ENCODE measurements around the gene POFUT1.

Gene POFUT1

DNA sequence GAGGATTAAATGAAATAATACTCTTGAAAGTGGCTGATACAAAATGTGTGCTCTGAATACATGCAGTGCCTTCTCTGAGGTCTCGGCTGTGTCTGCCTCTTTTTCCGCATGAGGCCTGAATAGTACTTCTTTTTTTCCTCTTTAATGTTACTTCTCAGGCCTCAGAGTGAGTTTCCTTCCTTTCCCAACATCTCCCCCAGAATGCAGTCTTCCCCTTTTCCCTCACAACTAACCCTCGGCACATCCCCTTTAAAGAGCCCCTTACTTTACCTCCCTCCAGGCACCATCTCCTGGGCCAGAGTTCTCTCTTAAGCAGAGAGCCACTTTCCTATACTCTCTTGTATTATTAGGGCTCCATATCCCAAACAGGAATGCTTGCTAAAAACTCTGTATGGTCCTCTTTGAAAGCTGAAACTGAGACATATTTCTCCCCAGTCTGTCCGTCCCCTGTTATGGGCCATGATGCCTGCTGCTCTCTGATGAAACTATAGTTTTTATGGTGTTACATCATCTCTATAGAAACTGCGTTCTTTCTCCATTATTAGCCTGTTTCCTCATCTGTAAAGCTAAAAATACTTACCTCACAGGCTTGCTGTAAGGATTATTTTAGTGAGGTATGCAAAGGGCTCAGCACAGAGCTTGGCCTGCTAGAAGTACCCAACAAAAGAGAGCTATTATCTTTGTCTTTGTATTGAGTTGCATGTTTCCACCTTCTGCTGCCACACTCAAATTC, 2.4 kb upstream of the POFUT1 start:
- H3K4me1 ChIP-seq, result peaks cover 59% of the 10 kb centered on the region
- peak overlapping the region; percentile 98 for H3K4me3 ChIP-seq

DNA sequence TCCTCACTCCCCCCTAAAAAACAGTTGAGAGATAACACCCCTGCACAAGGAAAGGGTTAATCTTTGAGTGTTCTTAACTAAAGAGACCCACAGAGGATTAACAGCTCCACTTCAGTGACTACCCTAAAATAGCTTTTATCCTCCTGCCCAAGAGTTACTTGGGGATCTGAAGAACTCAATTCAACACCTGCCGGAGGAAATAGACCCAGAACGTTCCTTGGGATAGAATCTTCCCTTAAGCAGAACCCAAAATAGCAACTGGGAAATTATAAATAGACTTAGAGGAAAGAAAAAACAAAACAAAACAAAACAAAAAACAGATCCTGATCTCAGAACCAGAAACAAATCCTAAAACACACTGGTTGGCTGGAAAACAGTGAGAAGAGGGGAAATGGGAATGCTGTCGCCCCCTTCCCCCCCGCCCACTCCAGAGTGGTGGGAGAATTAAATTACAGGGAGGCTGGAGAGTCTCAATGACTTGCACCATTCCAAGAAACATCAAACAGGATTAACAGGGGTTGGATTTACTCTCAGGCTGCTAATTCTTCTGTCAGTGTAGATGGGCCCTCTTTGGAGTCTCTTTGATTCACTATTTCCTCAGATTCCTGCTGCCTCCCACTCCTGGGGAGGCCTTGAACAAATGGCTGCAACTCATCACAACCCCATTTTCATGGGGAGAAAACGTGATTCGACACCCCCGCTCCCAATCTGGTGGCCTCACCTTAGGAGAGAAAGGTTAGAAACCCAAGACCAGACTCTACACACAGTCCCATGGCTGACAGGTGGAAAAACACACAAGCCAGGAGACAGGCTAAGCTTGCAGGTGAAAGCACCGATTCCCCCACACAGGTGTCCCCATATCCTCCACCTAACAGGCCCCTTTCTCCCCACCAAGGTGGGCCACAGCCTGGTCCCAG, 1.6 kb upstream of the POFUT1 start:
- TF ChIP-seq Cebpa-rat (IDR thresholded peaks at IDR 0.05), result no peak
- Histone ChIP-seq H3K27ac (peak overlapping the region; percentile 97), H3K4me1 (peaks cover 59% of the 10 kb centered on the region), H3K4me3 (peak overlapping the region; percentile 98), H3K9me3 (no peaks in the 10 kb centered on the region), H4K20me1 (peaks cover 62% of the 10 kb centered on the region), H3K36me3 (peaks cover 55% of the 10 kb centered on the region), H3K27me3 (no peaks in the 10 kb centered on the region), H3K9ac (peak overlapping the region; percentile 99), H3K4me2 (peak overlapping the region; percentile 100)

More for the DNA sequence above, 2.4 kb upstream of the POFUT1 start:
- H3K27ac ChIP-seq, result peak overlapping the region; percentile 97
- no peak for TF ChIP-seq Cebpa-rat (IDR thresholded peaks at IDR 0.05)
- H3K9me3 ChIP-seq, result no peaks in the 10 kb centered on the region
- peaks cover 71% of the 10 kb centered on the region for H4K20me1 ChIP-seq
- peak overlapping the region; percentile 99 for H3K9ac ChIP-seq
- H3K36me3 ChIP-seq, result peaks cover 55% of the 10 kb centered on the region
- H3K27me3 ChIP-seq, result no peaks in the 10 kb centered on the region
- peak overlapping the region; percentile 100 for H3K4me2 ChIP-seq

DNA sequence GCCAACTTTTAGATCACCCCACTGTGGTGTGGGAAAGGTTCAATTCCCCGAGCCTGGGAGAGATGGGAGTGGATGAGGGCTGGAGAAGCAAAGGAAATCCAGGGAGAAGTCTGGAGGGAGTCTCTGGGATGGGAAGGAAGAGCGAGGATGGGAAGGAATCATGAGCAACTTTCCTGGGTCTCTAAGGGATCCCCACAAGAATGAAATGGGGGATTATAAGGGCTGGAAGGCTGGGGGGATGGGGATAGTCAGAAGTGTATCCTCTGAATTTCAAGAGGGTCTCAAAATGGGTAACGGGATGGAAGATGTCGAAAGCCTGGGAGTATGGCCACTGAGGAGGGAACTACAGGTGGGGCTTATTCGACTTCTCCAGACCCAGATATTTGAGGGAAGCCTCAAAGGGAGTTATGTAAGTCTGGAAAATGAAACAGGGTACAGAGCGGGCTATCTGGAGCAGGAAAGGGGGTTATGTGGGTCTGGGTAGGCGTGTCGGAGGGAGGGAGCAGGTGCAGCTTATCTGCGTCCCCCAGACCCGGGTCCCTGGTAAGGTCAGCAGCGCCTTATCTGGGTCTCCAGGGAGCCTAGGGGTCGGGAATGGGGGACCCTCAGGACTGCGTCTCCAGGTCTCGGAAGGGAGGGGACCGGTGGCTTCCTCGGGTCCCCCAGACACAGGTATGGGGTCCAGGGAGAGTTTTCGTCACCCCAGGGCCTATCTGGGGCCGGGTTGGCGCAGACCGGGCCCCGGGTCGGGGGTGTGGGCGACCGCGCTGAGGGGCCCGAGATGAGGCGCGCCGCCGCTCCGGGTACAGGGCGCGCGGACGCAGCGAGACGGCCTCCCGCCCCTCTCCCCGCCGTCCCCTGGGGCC, 687 bp upstream of the POFUT1 start:
- Histone ChIP-seq H4K20me1 (peaks cover 53% of the 10 kb centered on the region), H3K4me2 (peak overlapping the region; percentile 100), H3K27ac (peak overlapping the region; percentile 97), H3K4me1 (peaks cover 59% of the 10 kb centered on the region), H3K9ac (peak overlapping the region; percentile 99), H3K9me3 (no peaks in the 10 kb centered on the region), H3K27me3 (no peaks in the 10 kb centered on the region), H3K36me3 (peaks cover 55% of the 10 kb centered on the region), H3K4me3 (peak overlapping the region; percentile 98)
- no peak for TF ChIP-seq Cebpa-rat (IDR thresholded peaks at IDR 0.05)

DNA sequence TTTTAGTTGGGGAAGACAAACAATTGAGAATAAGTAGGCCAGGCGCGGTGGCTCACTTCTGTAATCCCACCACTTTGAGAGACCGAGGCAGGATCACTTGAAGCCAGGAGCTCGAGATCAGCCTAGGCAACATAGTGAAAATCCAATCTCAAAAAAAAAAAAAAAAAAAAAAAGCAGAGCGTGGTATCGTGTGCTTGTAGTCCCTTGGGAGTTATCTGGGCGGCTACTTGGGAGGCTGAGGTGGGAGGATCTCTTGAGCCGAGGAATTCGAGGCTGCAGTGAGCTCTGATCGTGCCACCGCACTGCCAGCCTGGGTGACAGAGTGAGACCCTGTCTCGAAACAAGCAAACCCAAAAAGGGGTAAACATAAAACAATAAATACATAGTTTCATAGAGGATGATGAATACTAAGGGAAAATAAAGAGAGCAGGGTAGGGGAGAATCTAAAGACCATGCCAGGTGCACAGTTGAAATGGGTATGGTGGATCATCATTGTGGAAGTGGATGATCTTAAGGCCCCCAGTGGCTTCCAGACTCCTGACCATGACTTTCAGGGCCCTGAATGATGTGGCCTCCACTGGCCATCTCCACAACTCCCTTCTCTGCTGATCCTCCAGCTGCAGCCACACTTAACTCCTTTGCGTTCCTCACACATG, 947 bp downstream of the POFUT1 start:
- no peaks in the 10 kb centered on the region for H3K9me3 ChIP-seq
- peak overlapping the region; percentile 99 for H3K9ac ChIP-seq
- no peaks in the 10 kb centered on the region for H3K27me3 ChIP-seq
- TF ChIP-seq Cebpa-rat (IDR thresholded peaks at IDR 0.05), result no peak
- H4K20me1 ChIP-seq, result peaks cover 37% of the 10 kb centered on the region
- H3K4me3 ChIP-seq, result peak overlapping the region; percentile 98
- H3K4me2 ChIP-seq, result peak overlapping the region; percentile 88
- peaks cover 53% of the 10 kb centered on the region for H3K4me1 ChIP-seq
- H3K27ac ChIP-seq, result peak overlapping the region; percentile 97; the same call in 1 of the 2 replicates
- H3K36me3 ChIP-seq, result peaks cover 53% of the 10 kb centered on the region

DNA sequence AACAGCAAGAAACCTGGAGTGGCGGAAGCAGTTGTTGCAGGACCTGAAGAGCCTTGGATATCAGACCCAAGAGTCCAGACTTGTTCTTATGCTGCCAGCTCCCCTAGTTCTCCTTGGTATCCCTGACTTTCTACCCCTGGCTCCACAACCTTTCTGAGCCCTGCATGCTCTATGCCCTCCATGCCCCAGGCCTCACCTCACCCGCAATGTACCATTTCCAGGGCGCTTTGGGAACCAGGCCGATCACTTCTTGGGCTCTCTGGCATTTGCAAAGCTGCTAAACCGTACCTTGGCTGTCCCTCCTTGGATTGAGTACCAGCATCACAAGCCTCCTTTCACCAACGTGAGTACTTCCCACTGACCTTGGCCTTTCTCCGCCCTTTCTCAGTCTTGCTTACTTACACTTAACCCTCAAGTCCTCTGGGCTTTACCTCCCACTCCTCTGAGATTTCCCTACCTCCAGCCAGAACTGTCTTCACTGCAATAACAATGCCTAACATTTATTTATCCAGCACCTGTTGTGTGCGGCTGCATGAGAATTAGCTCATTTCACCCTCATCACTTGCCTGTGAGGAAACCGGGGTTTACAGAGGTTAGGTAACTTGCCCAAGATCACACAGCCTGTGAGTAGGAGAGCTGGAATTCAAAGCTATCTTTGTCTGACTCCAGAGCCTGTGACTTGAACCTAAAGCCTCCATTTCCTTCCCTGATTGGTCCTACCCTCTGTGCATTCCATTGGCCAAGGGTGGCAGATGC, 2.3 kb downstream of the POFUT1 start:
- Histone ChIP-seq H3K9me3 (no peaks in the 10 kb centered on the region), H3K4me2 (no peak overlapping the region), H3K9ac (peak overlapping the region; percentile 99; the same call in 1 of the 2 replicates), H3K36me3 (peaks cover 55% of the 10 kb centered on the region), H3K27ac (no peak overlapping the region), H3K4me3 (no peak overlapping the region), H3K4me1 (peaks cover 39% of the 10 kb centered on the region), H3K27me3 (no peaks in the 10 kb centered on the region), H4K20me1 (peaks cover 23% of the 10 kb centered on the region)
- TF ChIP-seq Cebpa-rat (IDR thresholded peaks at IDR 0.05), result no peak

DNA sequence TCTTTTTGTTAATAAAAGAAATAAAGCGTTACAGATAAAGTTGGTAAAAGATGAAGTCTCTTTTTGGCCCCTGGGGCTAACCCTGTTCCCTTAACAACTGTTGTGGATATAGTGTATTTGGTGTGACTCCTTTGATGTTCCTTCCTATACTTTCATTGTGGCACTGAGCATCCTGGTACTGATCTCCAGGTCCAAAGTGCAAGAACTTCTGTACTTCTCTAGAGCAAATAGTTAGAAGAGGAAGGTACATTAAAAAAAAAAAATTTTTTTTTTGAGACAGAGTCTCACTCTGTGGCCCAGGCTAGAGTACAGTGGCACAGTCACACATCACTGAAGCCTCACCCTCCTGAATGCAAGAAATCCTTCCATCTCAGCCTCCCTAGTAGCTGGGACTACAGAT, 6.2 kb downstream of the POFUT1 start:
- Histone ChIP-seq H4K20me1 (no peaks in the 10 kb centered on the region), H3K9me3 (no peaks in the 10 kb centered on the region), H3K27ac (no peak overlapping the region), H3K4me2 (no peak overlapping the region), H3K27me3 (no peaks in the 10 kb centered on the region), H3K9ac (no peak overlapping the region), H3K4me3 (no peak overlapping the region), H3K4me1 (peaks cover 10% of the 10 kb centered on the region), H3K36me3 (peaks cover 93% of the 10 kb centered on the region)
- TF ChIP-seq Cebpa-rat (IDR thresholded peaks at IDR 0.05), result no peak

DNA sequence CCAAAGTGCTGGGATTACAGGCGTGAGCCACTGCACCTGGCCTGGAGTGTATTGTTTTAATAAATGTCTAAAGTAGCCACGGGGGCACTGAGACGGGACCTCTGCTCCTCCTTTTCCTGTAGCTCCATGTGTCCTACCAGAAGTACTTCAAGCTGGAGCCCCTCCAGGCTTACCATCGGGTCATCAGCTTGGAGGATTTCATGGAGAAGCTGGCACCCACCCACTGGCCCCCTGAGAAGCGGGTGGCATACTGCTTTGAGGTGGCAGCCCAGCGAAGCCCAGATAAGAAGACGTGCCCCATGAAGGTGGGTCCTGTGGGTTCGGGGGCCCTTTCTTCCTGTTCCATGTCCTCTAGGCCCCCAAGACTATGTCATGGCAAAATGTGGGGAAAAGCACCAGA, 7.5 kb downstream of the POFUT1 start:
- Histone ChIP-seq H3K4me2 (no peak overlapping the region), H3K4me1 (no peaks in the 10 kb centered on the region), H4K20me1 (no peaks in the 10 kb centered on the region), H3K9me3 (no peaks in the 10 kb centered on the region), H3K27ac (no peak overlapping the region), H3K9ac (no peak overlapping the region), H3K4me3 (no peak overlapping the region), H3K36me3 (peaks cover 97% of the 10 kb centered on the region), H3K27me3 (no peaks in the 10 kb centered on the region)
- TF ChIP-seq Cebpa-rat (IDR thresholded peaks at IDR 0.05), result no peak

DNA sequence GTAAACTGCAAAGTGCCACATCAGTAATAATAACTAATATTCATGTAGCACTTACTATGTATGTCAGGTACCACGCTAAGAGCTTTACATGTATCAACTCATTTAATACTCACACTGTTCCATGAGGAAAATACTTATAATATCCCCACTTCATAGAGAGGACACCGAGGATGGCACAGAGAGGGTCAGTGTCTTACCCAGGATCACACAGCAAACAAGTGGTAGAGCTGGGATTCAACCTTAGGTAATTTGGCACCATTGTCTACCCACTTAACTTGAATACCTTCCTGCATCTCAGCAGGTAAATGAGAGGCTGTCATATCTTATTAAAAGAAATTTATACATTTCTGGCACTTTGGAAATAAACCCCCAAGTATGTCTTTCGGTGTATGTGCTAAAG, 8.0 kb downstream of the POFUT1 start:
- TF ChIP-seq Cebpa-rat (IDR thresholded peaks at IDR 0.05), result no peak
- Histone ChIP-seq H4K20me1 (no peaks in the 10 kb centered on the region), H3K4me2 (no peak overlapping the region), H3K4me1 (no peaks in the 10 kb centered on the region), H3K9ac (no peak overlapping the region), H3K27me3 (no peaks in the 10 kb centered on the region), H3K9me3 (no peaks in the 10 kb centered on the region), H3K27ac (no peak overlapping the region), H3K36me3 (peaks cover 97% of the 10 kb centered on the region), H3K4me3 (no peak overlapping the region)
